ENCODE results near the gene TPRG1L.
"Not testable (repeated sequence)": the region's sequence is repeated elsewhere in the genome, so short reads cannot be mapped to it uniquely, and the experiment has no call there.

Gene TPRG1L

GRCh38 chr1:3609769-3610526 lies 14.9 kb upstream of the TPRG1L start:
- no peak for DNase-seq

- DNase-seq, result no peak
These were observed 14.2 kb upstream of the TPRG1L start for GRCh38 chr1:3610527-3611169.

- peak in 1 of 2 experiments; percentile 24 for DNase-seq
These were observed 13.4 kb upstream of the TPRG1L start, which contains the start of gene MEGF6 for GRCh38 chr1:3611170-3612019. Gene MEGF6, minus strand, starts transcription at chr1:3611508. Its CDS starts 240 bp downstream, at chr1:3611268.

GRCh38 chr1:3612123-3612522 lies 12.7 kb upstream of the TPRG1L start:
- no peak for DNase-seq

GRCh38 chr1:3614755-3615742 lies 9.8 kb upstream of the TPRG1L start:
- DNase-seq, result no peak

- no peak for DNase-seq
These were observed 8.0 kb upstream of the TPRG1L start for GRCh38 chr1:3616861-3617260.

- no peak for DNase-seq
These were observed 6.9 kb upstream of the TPRG1L start for GRCh38 chr1:3617806-3618345.

GRCh38 chr1:3618531-3618880 lies 6.3 kb upstream of the TPRG1L start:
- no peak for DNase-seq

- DNase-seq, result peak in 1 of 2 experiments; percentile 30
These were observed 5.7 kb upstream of the TPRG1L start for GRCh38 chr1:3618881-3619671.

GRCh38 chr1:3620708-3621107 lies 4.1 kb upstream of the TPRG1L start:
- DNase-seq, result no peak

- DNase-seq, result not testable (repeated sequence)
These were observed 3.6 kb upstream of the TPRG1L start for GRCh38 chr1:3621151-3621671.

GRCh38 chr1:3622102-3622501 lies 2.7 kb upstream of the TPRG1L start:
- not testable (repeated sequence) for DNase-seq

- DNase-seq, result no peak
These were observed 1.2 kb upstream of the TPRG1L start for GRCh38 chr1:3623441-3624199.

- DNase-seq, result no peak
These were observed 514 bp downstream of the TPRG1L start for GRCh38 chr1:3625151-3625907.

- DNase-seq, result no peak
These were observed 1.2 kb downstream of the TPRG1L start for GRCh38 chr1:3626025-3626424.

GRCh38 chr1:3627515-3628253 lies 2.9 kb downstream of the TPRG1L start:
- no peak for DNase-seq

GRCh38 chr1:3628445-3628844 lies 3.6 kb downstream of the TPRG1L start:
- DNase-seq, result no peak

GRCh38 chr1:3629561-3630160 lies 4.8 kb downstream of the TPRG1L start:
- no peak for DNase-seq
